ENCODE measurements around the gene CCDC78.

CCDC78 gene

GRCh38 chr16:710500-711075 is 15.7 kb downstream of the CCDC78 start:
- H3K27ac ChIP-seq (ENCODE audit: insufficient read depth, low read length, poor library complexity, severe bottlenecking): no peak overlapping the region
- peaks cover 43% of the 10 kb centered on the region for H3K27me3 ChIP-seq (replicated peaks; ENCODE audit: control insufficient read depth, insufficient read depth, low read length, poor library complexity, severe bottlenecking)
- peaks cover 14% of the 10 kb centered on the region for H3K4me1 ChIP-seq (ENCODE audit: control insufficient read depth, insufficient read depth, low read length, poor library complexity, severe bottlenecking)
- no peak overlapping the region for H3K4me3 ChIP-seq (ENCODE audit: insufficient read depth, low read depth, low read length, poor library complexity, severe bottlenecking)
- no peak for DNase-seq
- H3K36me3 ChIP-seq (ENCODE audit: control insufficient read depth, insufficient read depth, low read length): no peaks in the 10 kb centered on the region
- H3K9me3 ChIP-seq (ENCODE audit: control insufficient read depth, low read length): no peaks in the 10 kb centered on the region

GRCh38 chr16:709566-710499 is 16.4 kb downstream of the CCDC78 start:
- no peak overlapping the region for H3K27ac ChIP-seq (ENCODE audit: insufficient read depth, low read length, poor library complexity, severe bottlenecking)
- H3K4me1 ChIP-seq (ENCODE audit: control insufficient read depth, insufficient read depth, low read length, poor library complexity, severe bottlenecking): peaks cover 15% of the 10 kb centered on the region
- H3K4me3 ChIP-seq (ENCODE audit: insufficient read depth, low read depth, low read length, poor library complexity, severe bottlenecking): no peak overlapping the region
- H3K36me3 ChIP-seq (ENCODE audit: control insufficient read depth, insufficient read depth, low read length): no peaks in the 10 kb centered on the region
- H3K9me3 ChIP-seq (ENCODE audit: control insufficient read depth, low read length): no peaks in the 10 kb centered on the region
- no peak for DNase-seq
- H3K27me3 ChIP-seq (replicated peaks; ENCODE audit: control insufficient read depth, insufficient read depth, low read length, poor library complexity, severe bottlenecking): peaks cover 46% of the 10 kb centered on the region

GRCh38 chr16:708959-709358 is 17.3 kb downstream of the CCDC78 start:
- Histone ChIP-seq H3K27me3 (replicated peaks; ENCODE audit: control insufficient read depth, insufficient read depth, low read length, poor library complexity, severe bottlenecking) (peaks cover 55% of the 10 kb centered on the region), H3K4me3 (ENCODE audit: insufficient read depth, low read depth, low read length, poor library complexity, severe bottlenecking) (no peak overlapping the region), H3K4me1 (ENCODE audit: control insufficient read depth, insufficient read depth, low read length, poor library complexity, severe bottlenecking) (peaks cover 13% of the 10 kb centered on the region), H3K27ac (ENCODE audit: insufficient read depth, low read length, poor library complexity, severe bottlenecking) (no peak overlapping the region), H3K9me3 (ENCODE audit: control insufficient read depth, low read length) (no peaks in the 10 kb centered on the region), H3K36me3 (ENCODE audit: control insufficient read depth, insufficient read depth, low read length) (no peaks in the 10 kb centered on the region)
- no peak for DNase-seq

- no peaks in the 10 kb centered on the region for H3K36me3 ChIP-seq (ENCODE audit: control insufficient read depth, insufficient read depth, low read length)
- no peak for DNase-seq
- H3K27ac ChIP-seq (ENCODE audit: insufficient read depth, low read length, poor library complexity, severe bottlenecking): no peak overlapping the region
- peaks cover 65% of the 10 kb centered on the region for H3K27me3 ChIP-seq (replicated peaks; ENCODE audit: control insufficient read depth, insufficient read depth, low read length, poor library complexity, severe bottlenecking)
- no peak overlapping the region for H3K4me3 ChIP-seq (ENCODE audit: insufficient read depth, low read depth, low read length, poor library complexity, severe bottlenecking)
- peaks cover 13% of the 10 kb centered on the region for H3K4me1 ChIP-seq (ENCODE audit: control insufficient read depth, insufficient read depth, low read length, poor library complexity, severe bottlenecking)
- H3K9me3 ChIP-seq (ENCODE audit: control insufficient read depth, low read length): no peaks in the 10 kb centered on the region
Measured at GRCh38 chr16:708019-708418, 18.2 kb downstream of the CCDC78 start.

GRCh38 chr16:707062-707538 is 19.1 kb downstream of the CCDC78 start:
- H3K36me3 ChIP-seq (ENCODE audit: control insufficient read depth, insufficient read depth, low read length): no peaks in the 10 kb centered on the region
- H3K27me3 ChIP-seq (replicated peaks; ENCODE audit: control insufficient read depth, insufficient read depth, low read length, poor library complexity, severe bottlenecking): peaks cover 74% of the 10 kb centered on the region
- no peak overlapping the region for H3K27ac ChIP-seq (ENCODE audit: insufficient read depth, low read length, poor library complexity, severe bottlenecking)
- H3K9me3 ChIP-seq (ENCODE audit: control insufficient read depth, low read length): no peaks in the 10 kb centered on the region
- H3K4me3 ChIP-seq (ENCODE audit: insufficient read depth, low read depth, low read length, poor library complexity, severe bottlenecking): no peak overlapping the region
- H3K4me1 ChIP-seq (ENCODE audit: control insufficient read depth, insufficient read depth, low read length, poor library complexity, severe bottlenecking): peaks cover 13% of the 10 kb centered on the region
- no peak for DNase-seq

- Histone ChIP-seq H3K9me3 (ENCODE audit: control insufficient read depth, low read length) (no peaks in the 10 kb centered on the region), H3K27ac (ENCODE audit: insufficient read depth, low read length, poor library complexity, severe bottlenecking) (no peak overlapping the region), H3K4me3 (ENCODE audit: insufficient read depth, low read depth, low read length, poor library complexity, severe bottlenecking) (no peak overlapping the region), H3K36me3 (ENCODE audit: control insufficient read depth, insufficient read depth, low read length) (no peaks in the 10 kb centered on the region), H3K4me1 (ENCODE audit: control insufficient read depth, insufficient read depth, low read length, poor library complexity, severe bottlenecking) (peaks cover 19% of the 10 kb centered on the region), H3K27me3 (replicated peaks; ENCODE audit: control insufficient read depth, insufficient read depth, low read length, poor library complexity, severe bottlenecking) (peaks cover 78% of the 10 kb centered on the region)
- DNase-seq: no peak
Measured at GRCh38 chr16:706189-707061, 19.8 kb downstream of the CCDC78 start.

- DNase-seq: no peak
- H3K36me3 ChIP-seq (ENCODE audit: control insufficient read depth, insufficient read depth, low read length): no peaks in the 10 kb centered on the region
- no peak within 1 kb of the TSS for H3K4me3 ChIP-seq (ENCODE audit: insufficient read depth, low read depth, low read length, poor library complexity, severe bottlenecking)
- H3K27me3 ChIP-seq (replicated peaks; ENCODE audit: control insufficient read depth, insufficient read depth, low read length, poor library complexity, severe bottlenecking): peaks cover 69% of the 10 kb centered on the region
- no peak within 1 kb of the TSS for H3K27ac ChIP-seq (ENCODE audit: insufficient read depth, low read length, poor library complexity, severe bottlenecking)
- H3K9me3 ChIP-seq (ENCODE audit: control insufficient read depth, low read length): no peaks in the 10 kb centered on the region
- peaks cover 27% of the 10 kb centered on the region for H3K4me1 ChIP-seq (ENCODE audit: control insufficient read depth, insufficient read depth, low read length, poor library complexity, severe bottlenecking)
Measured at GRCh38 chr16:705431-706188, 20.6 kb downstream of the CCDC78 start, which contains the start of gene FBXL16. Gene FBXL16, minus strand, starts transcription at chr16:705801. Its CDS starts 8,396 bp downstream, at chr16:697405.

- H3K27ac ChIP-seq (ENCODE audit: insufficient read depth, low read length, poor library complexity, severe bottlenecking): no peak overlapping the region
- H3K4me1 ChIP-seq (ENCODE audit: control insufficient read depth, insufficient read depth, low read length, poor library complexity, severe bottlenecking): peaks cover 36% of the 10 kb centered on the region
- H3K4me3 ChIP-seq (ENCODE audit: insufficient read depth, low read depth, low read length, poor library complexity, severe bottlenecking): no peak overlapping the region
- no peak for DNase-seq
- H3K9me3 ChIP-seq (ENCODE audit: control insufficient read depth, low read length): no peaks in the 10 kb centered on the region
- H3K27me3 ChIP-seq (replicated peaks; ENCODE audit: control insufficient read depth, insufficient read depth, low read length, poor library complexity, severe bottlenecking): peaks cover 62% of the 10 kb centered on the region
- no peaks in the 10 kb centered on the region for H3K36me3 ChIP-seq (ENCODE audit: control insufficient read depth, insufficient read depth, low read length)
Measured at GRCh38 chr16:704552-705380, 21.5 kb downstream of the CCDC78 start.

All from effector memory CD4-positive, alpha-beta T cell (primary cell).